LNCaP clone FGC (cell line): Measurements from ENCODE around the gene ADAM17.
A peak's percentile ranks its signal among the peaks of the same experiment; 100 is the strongest.

ENCODE experiments used
- DNase-seq: peaks from one replicate; pipeline ENCODE4 v3.0.0-alpha.2; 2011; ENCODE audit warnings: low read depth
- H3K4me3 ChIP-seq: 2 replicates; pipeline ENCODE4 v1.5.1; 2011; ENCODE audit warnings: mild to moderate bottlenecking, low read depth, low read length, control low read depth
- TF ChIP-seq, protein P1 (sequence below): IDR thresholded peaks from 2 replicates; pipeline ENCODE4 v1.5.1; 2012; ENCODE audit warnings: mild to moderate bottlenecking; ENCODE audit not compliant: control insufficient read depth, insufficient read depth; ENCODE audit errors: extremely low read depth

ADAM17 gene

DNA sequence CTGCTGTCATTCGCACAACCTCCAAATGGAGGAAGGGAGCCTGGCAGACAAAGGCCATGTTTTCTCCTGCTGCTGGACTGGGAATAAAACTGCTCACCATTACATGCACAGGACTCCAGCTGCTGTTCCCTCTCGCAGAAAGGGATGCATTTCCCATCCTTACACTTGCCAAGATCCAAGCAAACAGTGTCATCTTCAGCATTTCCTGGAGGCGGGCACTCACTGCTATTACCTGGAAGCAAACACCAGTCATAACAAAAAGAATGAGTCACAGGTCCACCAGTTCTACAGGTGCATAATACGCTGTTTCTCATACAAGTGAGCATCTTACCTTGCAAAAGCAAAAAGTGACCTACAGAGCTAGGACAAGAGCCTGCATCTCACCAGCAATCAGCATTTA, 58.6 kb downstream of the ADAM17 start:
- no peak overlapping the region for H3K4me3 ChIP-seq
- peak; percentile 72 for DNase-seq
- TF ChIP-seq, protein P1, sequence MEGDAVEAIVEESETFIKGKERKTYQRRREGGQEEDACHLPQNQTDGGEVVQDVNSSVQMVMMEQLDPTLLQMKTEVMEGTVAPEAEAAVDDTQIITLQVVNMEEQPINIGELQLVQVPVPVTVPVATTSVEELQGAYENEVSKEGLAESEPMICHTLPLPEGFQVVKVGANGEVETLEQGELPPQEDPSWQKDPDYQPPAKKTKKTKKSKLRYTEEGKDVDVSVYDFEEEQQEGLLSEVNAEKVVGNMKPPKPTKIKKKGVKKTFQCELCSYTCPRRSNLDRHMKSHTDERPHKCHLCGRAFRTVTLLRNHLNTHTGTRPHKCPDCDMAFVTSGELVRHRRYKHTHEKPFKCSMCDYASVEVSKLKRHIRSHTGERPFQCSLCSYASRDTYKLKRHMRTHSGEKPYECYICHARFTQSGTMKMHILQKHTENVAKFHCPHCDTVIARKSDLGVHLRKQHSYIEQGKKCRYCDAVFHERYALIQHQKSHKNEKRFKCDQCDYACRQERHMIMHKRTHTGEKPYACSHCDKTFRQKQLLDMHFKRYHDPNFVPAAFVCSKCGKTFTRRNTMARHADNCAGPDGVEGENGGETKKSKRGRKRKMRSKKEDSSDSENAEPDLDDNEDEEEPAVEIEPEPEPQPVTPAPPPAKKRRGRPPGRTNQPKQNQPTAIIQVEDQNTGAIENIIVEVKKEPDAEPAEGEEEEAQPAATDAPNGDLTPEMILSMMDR = no peak

DNA sequence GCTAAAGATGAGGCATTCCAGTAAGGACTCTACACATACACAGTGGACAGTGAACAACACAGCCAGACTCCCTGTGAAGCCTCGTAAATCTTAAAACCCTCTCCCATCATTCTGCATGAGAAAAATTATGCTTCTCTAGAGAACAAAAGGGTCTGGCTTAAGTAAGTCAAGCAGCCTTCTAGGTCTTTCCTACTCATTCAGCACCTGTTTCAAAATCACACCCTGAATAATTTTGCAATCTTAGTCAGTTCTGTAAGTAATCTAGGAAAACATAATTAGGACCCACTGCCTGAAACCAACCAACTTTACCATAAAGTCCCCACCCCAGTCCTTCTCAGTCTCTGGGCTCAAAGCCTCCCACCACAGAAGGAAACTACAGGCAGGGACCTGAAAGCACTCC, 61.5 kb downstream of the ADAM17 start:
- no peak overlapping the region for H3K4me3 ChIP-seq
- TF ChIP-seq, protein P1 = no peak
- no peak for DNase-seq

DNA sequence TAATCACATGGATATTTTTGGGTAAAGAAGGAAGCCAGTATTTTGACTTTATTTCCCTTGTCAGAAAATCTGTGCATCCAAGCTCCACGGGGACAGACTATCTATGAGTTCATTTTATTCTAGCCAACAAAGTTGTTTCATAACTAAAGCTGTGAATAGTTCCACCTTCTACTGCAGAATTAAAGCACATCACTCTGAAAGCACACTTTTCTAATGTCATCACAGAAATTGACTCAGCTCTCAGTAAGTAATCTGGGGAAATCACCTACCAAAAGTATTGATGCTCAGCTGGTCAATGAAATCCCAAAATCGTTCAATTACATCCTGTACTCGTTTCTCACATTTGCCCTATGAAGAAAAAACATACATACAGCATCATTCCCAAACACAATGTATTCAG, 62.2 kb downstream of the ADAM17 start:
- no peak overlapping the region for H3K4me3 ChIP-seq
- DNase-seq = no peak
- TF ChIP-seq, protein P1 = no peak

DNA sequence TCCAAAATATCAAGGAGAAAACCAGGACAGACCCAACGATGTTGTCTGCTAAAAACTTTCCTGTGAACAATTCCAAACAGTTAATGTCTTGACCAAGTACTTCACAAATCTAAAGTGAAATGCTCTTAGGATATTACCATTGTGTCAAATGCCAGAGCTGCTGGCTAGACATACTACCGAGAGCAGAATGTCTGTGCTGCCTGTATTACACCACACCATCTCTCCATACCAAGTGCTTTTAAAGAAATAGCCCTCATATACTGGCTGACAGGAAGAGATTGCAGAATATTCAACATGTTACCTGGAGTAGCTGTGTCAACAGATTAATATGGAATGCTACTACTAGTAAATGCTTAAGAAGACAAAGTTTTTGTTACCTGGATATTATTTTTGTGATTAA, 62.7 kb downstream of the ADAM17 start:
- TF ChIP-seq, protein P1 = no peak
- H3K4me3 ChIP-seq = no peak overlapping the region
- no peak for DNase-seq

DNA sequence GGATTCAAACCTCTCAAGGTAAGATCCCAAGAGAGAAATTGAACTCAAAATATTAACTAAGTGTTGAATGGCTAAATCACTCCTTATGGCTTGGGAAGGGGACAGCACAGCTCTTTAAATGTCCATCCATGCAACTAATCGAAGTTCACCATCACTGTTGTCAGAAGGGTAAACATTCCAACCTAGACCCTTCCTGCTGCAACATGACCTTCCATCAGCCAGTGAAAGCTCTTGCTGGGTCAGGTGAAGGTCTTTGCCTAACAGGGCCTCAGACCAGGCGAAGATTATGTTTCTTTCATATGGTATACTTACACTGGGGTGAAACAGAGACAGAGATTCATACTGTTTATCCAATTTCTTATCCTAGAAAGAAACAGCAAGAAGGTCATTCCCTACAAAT, 64.8 kb downstream of the ADAM17 start:
- TF ChIP-seq, protein P1 = no peak
- DNase-seq = no peak
- H3K4me3 ChIP-seq = no peak overlapping the region

DNA sequence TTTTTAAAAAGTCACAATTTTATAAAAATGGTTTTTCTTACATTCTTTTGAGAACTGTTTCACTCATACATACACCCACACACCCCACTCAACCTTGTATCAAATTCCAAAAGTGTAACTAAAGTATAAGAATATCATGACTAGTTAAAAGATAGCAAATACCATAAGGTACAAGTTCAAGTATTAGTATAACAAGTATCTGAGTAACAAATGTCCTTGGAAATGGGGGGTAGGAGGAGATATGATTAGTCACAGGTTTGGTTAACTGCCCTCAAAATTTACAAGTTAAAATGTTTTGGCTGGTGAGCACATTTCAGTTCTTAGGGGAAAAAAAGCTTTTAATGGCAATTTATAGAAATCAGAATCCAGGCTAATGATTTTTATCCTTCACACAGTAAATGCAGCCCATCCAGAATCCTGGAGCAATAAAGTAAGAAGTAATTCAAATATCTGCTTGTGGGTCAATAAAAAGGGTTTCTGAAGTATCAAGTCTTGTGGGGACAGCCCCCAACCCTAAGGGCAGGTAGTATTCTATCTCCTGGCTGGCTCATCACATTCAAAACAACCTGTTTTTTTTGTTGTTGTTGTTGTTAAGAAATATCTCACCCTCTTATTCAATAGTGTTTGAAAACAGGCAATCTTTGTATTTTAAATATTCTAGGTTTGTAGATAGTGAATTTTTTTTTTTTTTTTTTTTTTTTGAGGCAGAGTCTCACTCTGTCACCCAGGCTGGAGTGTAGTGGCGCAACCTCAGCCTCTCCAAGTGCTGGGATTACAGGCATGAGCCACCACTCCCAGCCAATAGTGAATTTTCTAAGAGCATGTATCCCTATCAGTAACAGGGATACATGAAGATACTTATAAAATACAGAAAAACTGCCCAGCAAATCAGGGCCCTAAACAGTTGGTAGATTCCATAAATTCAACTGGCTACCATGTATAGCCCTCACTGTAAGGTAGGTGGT, 66.8 kb downstream of the ADAM17 start:
- no peak for DNase-seq
- TF ChIP-seq, protein P1 = no peak
- no peak overlapping the region for H3K4me3 ChIP-seq

DNA sequence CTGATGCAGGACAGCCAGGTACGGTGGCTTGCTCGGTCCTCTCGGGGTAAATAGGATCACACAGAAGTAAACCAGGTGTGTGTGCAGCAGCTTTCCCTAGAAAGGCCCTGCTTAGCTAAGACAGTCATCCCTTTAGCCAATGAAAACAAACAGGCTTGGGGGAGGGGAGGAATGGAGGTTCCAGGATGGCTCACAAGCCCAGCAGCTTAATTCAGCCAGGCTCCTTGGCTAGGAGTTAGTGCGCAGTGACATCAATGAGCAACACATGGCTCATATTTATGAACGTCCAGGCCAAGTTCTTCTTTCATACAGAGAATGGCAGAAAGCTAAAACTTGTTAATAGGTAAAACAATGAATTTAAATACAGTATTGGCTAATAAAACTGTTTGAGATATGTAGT, 71.1 kb downstream of the ADAM17 start:
- H3K4me3 ChIP-seq = no peak overlapping the region
- TF ChIP-seq, protein P1 = no peak
- no peak for DNase-seq
